ENCODE data around the gene RELL1.
A peak's percentile ranks its signal among the peaks of the same experiment; 100 is the strongest.

Gene RELL1

DNA sequence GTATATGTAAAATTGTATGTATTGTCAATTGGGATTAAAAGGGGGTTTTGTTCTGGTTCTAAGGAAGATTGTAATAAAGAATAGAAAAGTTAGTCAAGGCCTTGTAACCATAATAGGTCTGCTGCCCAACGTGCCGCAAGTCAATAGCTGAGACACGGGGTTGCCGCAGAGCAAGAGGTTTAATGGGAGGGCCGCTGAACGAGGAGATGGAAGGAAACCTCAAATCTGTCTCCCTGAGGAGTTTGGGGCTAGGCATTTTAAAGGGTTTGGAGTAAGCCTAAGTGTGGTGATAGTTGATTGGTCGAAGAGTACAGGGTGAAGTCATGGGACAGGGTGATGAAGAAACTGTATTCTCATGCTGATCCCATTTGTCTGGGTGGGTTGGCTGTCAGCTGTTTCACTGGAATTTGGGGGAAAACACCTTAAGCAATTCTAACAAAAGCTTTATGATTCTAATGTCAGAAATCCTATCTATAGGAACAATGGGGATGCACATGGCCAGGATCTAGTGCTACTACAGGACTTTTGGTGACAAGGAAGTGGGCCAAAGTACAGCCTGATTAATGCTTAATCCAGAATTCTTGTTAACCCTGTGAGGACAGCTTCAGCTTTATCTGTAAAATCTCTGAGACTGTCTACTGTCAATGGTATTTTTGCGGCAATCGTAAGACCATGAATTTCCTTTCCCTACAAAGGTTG, 86.9 kb downstream of the RELL1 start:
- Mint-ChIP-seq H3K36me3 (ENCODE audit: low read depth) (no peaks in the 10 kb centered on the region), H3K4me1 (peaks cover 39% of the 10 kb centered on the region), H3K27ac (peak overlapping the region in 2 of 3 experiments; percentile 27 to 34), H3K9me3 (no peaks in the 10 kb centered on the region), H3K27me3 (ENCODE audit: low read depth) (no peaks in the 10 kb centered on the region), H3K4me3 (no peak overlapping the region)
- TF ChIP-seq, protein P1, sequence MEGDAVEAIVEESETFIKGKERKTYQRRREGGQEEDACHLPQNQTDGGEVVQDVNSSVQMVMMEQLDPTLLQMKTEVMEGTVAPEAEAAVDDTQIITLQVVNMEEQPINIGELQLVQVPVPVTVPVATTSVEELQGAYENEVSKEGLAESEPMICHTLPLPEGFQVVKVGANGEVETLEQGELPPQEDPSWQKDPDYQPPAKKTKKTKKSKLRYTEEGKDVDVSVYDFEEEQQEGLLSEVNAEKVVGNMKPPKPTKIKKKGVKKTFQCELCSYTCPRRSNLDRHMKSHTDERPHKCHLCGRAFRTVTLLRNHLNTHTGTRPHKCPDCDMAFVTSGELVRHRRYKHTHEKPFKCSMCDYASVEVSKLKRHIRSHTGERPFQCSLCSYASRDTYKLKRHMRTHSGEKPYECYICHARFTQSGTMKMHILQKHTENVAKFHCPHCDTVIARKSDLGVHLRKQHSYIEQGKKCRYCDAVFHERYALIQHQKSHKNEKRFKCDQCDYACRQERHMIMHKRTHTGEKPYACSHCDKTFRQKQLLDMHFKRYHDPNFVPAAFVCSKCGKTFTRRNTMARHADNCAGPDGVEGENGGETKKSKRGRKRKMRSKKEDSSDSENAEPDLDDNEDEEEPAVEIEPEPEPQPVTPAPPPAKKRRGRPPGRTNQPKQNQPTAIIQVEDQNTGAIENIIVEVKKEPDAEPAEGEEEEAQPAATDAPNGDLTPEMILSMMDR (IDR thresholded peaks at IDR 0.05; ENCODE audit: unreplicated experiment in 3 of 3), result no peak

DNA sequence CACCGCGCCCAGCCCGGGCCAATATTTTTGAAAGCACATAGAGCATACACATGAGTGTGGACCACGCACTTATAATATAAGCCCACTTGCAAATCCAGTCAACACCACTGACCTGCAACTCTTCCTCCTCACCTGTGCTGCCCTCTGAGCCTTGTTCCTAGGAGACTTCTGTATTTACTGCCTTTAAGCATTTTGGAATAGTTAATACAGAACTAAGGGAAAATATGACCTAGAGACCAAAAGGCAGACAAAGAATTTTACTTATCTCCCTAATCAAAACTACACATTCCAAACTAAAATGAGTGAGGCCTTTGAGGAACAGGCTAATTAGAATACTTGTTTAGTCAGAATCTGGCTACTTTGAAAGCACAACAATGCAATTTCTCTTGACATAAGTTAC, 89.1 kb downstream of the RELL1 start:
- Mint-ChIP-seq H3K27ac (peak overlapping the region in 2 of 3 experiments; percentile 54 to 80), H3K27me3 (ENCODE audit: low read depth) (no peaks in the 10 kb centered on the region), H3K36me3 (ENCODE audit: low read depth) (no peaks in the 10 kb centered on the region), H3K4me3 (no peak overlapping the region), H3K4me1 (peaks cover 36% of the 10 kb centered on the region), H3K9me3 (no peaks in the 10 kb centered on the region)
- TF ChIP-seq, protein P1 (IDR thresholded peaks at IDR 0.05; ENCODE audit: unreplicated experiment in 3 of 3), result no peak

DNA sequence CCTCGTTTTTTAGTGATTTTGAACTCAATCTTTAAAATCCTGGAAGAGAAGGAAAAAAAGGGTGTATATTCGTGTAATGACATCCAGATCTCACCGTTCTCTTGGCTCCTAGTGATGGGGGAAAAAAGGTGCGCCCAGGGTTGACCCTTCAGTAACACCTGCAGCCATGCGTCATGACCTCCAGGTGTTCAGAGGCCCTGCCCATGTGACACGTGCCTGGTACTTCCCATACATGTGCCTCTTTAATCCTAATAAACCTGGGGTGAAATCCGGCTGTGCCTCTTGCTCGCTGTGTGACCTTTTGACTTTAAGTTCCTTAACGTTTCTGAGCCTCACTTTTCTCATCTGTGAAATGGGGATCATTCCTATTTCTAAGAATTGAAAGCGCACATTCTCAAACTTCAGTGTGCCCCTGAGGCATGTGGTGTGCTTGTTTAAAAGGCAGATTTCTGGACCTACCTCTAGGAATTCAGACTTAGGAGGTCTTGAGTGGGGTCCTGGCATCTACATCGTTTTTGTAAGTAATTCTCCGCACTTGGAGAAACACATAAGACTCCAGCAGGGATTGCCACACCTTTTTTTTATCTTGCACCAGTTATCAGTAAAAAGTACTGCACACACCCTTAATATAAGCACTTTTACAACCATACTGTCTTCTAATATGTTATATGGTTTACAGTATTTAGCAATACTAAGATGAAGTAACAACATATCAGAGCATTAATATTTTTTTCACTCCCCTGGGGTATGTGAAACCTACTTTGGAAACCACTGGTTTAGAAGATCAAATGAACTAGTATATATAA, 90.1 kb downstream of the RELL1 start:
- TF ChIP-seq, protein P1 (IDR thresholded peaks at IDR 0.05; ENCODE audit: unreplicated experiment in 3 of 3), result no peak
- Mint-ChIP-seq H3K27me3 (ENCODE audit: low read depth) (no peaks in the 10 kb centered on the region), H3K9me3 (no peaks in the 10 kb centered on the region), H3K36me3 (ENCODE audit: low read depth) (no peaks in the 10 kb centered on the region), H3K4me1 (peaks cover 30% of the 10 kb centered on the region), H3K4me3 (no peak overlapping the region), H3K27ac (no peak overlapping the region)

DNA sequence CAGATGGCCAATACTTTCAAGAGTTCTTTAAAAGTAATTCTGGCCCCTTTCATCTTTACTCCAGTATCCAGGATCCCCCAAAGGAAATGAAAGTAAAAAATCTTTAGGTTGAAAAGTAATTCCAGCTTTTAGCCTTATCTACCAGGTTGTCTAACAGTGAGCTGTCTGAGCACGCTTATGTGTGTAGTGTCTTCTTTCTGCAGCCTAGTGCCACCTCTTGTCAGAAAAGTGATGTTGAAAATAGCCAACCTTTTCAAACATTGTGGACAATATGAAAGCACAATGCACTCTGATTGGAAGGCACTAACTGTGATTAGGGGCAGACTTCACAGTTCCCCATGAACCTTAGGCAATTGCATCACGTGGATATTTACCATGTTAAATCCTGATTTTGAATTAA, 92.1 kb downstream of the RELL1 start:
- H3K27ac Mint-ChIP-seq, result peak overlapping the region in 2 of 3 experiments; percentile 35 to 75
- no peaks in the 10 kb centered on the region for H3K9me3 Mint-ChIP-seq
- H3K4me1 Mint-ChIP-seq, result peaks cover 25% of the 10 kb centered on the region
- H3K4me3 Mint-ChIP-seq, result no peak overlapping the region
- H3K27me3 Mint-ChIP-seq (ENCODE audit: low read depth), result no peaks in the 10 kb centered on the region
- TF ChIP-seq, protein P1 (IDR thresholded peaks at IDR 0.05; ENCODE audit: unreplicated experiment in 3 of 3), result peak in 1 of 3 experiments; percentile 7
- H3K36me3 Mint-ChIP-seq (ENCODE audit: low read depth), result no peaks in the 10 kb centered on the region

DNA sequence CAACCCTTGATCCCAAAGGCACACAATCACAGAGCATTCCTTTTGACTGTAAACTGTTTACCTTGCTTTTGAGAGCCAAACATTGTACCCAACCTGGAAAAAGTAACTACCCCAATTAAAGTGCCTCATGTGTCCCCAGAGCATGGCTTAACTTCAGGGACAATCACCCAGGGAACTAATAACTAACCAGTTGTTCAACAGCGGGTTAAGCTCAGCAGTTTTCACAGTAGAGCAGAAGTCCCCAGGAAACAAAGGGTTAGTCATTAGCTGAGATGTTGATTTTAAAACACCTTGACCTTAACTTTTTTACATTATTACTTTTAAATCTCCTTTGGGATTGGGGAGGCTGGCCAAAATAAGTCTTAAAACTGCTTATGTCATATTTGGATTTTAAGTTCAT, 94.8 kb downstream of the RELL1 start:
- Mint-ChIP-seq H3K4me1 (peaks cover 22% of the 10 kb centered on the region), H3K4me3 (no peak overlapping the region), H3K27ac (no peak overlapping the region), H3K9me3 (no peaks in the 10 kb centered on the region), H3K36me3 (ENCODE audit: low read depth) (no peaks in the 10 kb centered on the region), H3K27me3 (ENCODE audit: low read depth) (no peaks in the 10 kb centered on the region)
- TF ChIP-seq, protein P1 (IDR thresholded peaks at IDR 0.05; ENCODE audit: unreplicated experiment in 3 of 3), result no peak

Measured in nephron (organoid).